Liver (tissue), 9 donors: ENCODE data around the gene FAM184B. TPM values are rescaled to one million over a fixed set of nuclear protein-coding genes. Genes with fewer than 3 reads are reported as not detected.

Source experiments
- DNase-seq: peaks from one replicate; pipeline ENCODE4 v3.0.0-alpha.2; 2017; ENCODE audit warnings: low spot score
- H3K27ac ChIP-seq, 2 donors: one replicate each; pipeline ENCODE4 v1.7.0; 2013; ENCODE audit warnings: inconsistent platforms in 2 of 2, low read length in 2 of 2, control low read depth in 1 of 2, low read depth in 1 of 2, mild to moderate bottlenecking in 1 of 2
- H3K27me3 ChIP-seq, 4 donors: one replicate each; pipeline versions ENCODE4 v1.6.1 to v1.7.0; 2013; ENCODE audit warnings: low read length in 3 of 4, inconsistent platforms in 1 of 4, mild to moderate bottlenecking in 1 of 4, moderate library complexity in 1 of 4; ENCODE audit not compliant: control insufficient read depth in 4 of 4, insufficient read depth in 4 of 4
- H3K36me3 ChIP-seq, 4 donors: one replicate each; pipeline versions ENCODE4 v1.6.1 to v1.7.0; 2013; ENCODE audit warnings: low read length in 3 of 4, mild to moderate bottlenecking in 3 of 4, low read depth in 1 of 4, moderate library complexity in 1 of 4; ENCODE audit not compliant: control insufficient read depth in 4 of 4, insufficient read depth in 3 of 4
- H3K4me1 ChIP-seq, 4 donors: one replicate each; pipeline versions ENCODE4 v1.6.1 to v1.7.0; 2013; ENCODE audit warnings: low read length in 3 of 4, mild to moderate bottlenecking in 3 of 4, moderate library complexity in 1 of 4; ENCODE audit not compliant: control insufficient read depth in 4 of 4, insufficient read depth in 4 of 4
- H3K4me3 ChIP-seq, 3 donors: one replicate each; pipeline versions ENCODE4 v1.6.1 to v1.7.0; 2013; ENCODE audit warnings: low read length in 3 of 3, control low read depth in 1 of 3, low read depth in 1 of 3, mild to moderate bottlenecking in 1 of 3
- H3K9ac ChIP-seq, 2 donors: one replicate each; pipeline ENCODE4 v1.7.0; 2013; ENCODE audit warnings: low read length in 2 of 2, mild to moderate bottlenecking in 2 of 2, moderate library complexity in 2 of 2, control low read depth in 1 of 2, low read depth in 1 of 2
- H3K9me3 ChIP-seq, 4 donors: one replicate each; pipeline versions ENCODE4 v1.6.1 to v1.7.0; 2013; ENCODE audit warnings: low read length in 3 of 4; ENCODE audit not compliant: control insufficient read depth in 4 of 4
- EGR1 ChIP-seq, 2 donors: IDR thresholded peaks; 2 replicates each; pipeline ENCODE4 v1.6.1; 2016 to 2018; ENCODE audit warnings: antibody characterized with exemption in 2 of 2, low read depth in 2 of 2
- FOXA1 ChIP-seq: IDR thresholded peaks from 2 replicates; pipeline ENCODE4 v1.6.1; 2016; ENCODE audit warnings: antibody characterized with exemption
- FOXA2 ChIP-seq: IDR thresholded peaks from 2 replicates; pipeline ENCODE4 v1.6.1; 2016; ENCODE audit warnings: antibody characterized with exemption
- GABPA ChIP-seq, 2 donors: IDR thresholded peaks in 1 of 2; conservative IDR thresholded peaks in 1 of 2; 2 replicates each; pipeline ENCODE4 v1.6.1; 2016; ENCODE audit warnings: antibody characterized with exemption in 2 of 2, mild to moderate bottlenecking in 1 of 2, moderate library complexity in 1 of 2
- HNF4A ChIP-seq, 2 donors: conservative IDR thresholded peaks; 2 replicates each; pipeline ENCODE4 v1.6.1; 2016; ENCODE audit warnings: antibody characterized with exemption in 2 of 2, mild to moderate bottlenecking in 2 of 2
- HNF4G ChIP-seq: IDR thresholded peaks from 2 replicates; pipeline ENCODE4 v1.6.1; 2016; ENCODE audit warnings: antibody characterized with exemption
- NR2F2 ChIP-seq: IDR thresholded peaks from 2 replicates; pipeline ENCODE4 v1.6.1; 2016; ENCODE audit warnings: antibody characterized with exemption
- RAD21 ChIP-seq, 2 donors: IDR thresholded peaks; 2 replicates each; pipeline ENCODE4 v1.6.1; 2016; ENCODE audit warnings: antibody characterized with exemption in 2 of 2, mild to moderate bottlenecking in 2 of 2
- RXRA ChIP-seq, 2 donors: IDR thresholded peaks; 2 replicates each; pipeline ENCODE4 v1.6.1; 2017 to 2018; ENCODE audit warnings: antibody characterized with exemption in 2 of 2, mild to moderate bottlenecking in 1 of 2
- TAF1 ChIP-seq: conservative IDR thresholded peaks from 2 replicates; pipeline ENCODE4 v1.6.1; 2016; ENCODE audit warnings: antibody characterized with exemption, mild to moderate bottlenecking
- YY1 ChIP-seq: IDR thresholded peaks from 2 replicates; pipeline ENCODE4 v1.6.1; 2016; ENCODE audit warnings: antibody characterized with exemption, mild to moderate bottlenecking
- WGBS: extraction: QIAGEN DNeasy Blood & Tissue Kit; methylation state at CpG from one replicate; pipeline ENCODE4 v1.1.7; 2013; 5-methylcytosine and 5-hydroxymethylcytosine counted together
- polyA plus RNA-seq, 2 donors: library from polyadenylated mRNA; stranded (reverse) in 1 of 2; unstranded in 1 of 2; fragments of 200-250 nt in 1 of 2; fragments of >200 nt in 1 of 2; fragmentation: Nextera tagmentation in 1 of 2; extraction: Ambion mirVana in 1 of 2; gene quantifications; one replicate each; pipeline versions ENCODE4 v1.2.1 to v1.2.3, GENCODE V29; 2013 to 2015
- total RNA-seq, 2 donors: library from RNA; depleted of rRNA; stranded (reverse); fragments of >200 nt; gene quantifications; one replicate each; pipeline ENCODE4 v1.2.3, GENCODE V29; 2014
- TF ChIP-seq, protein P1 (sequence below): IDR thresholded peaks from 2 replicates; pipeline ENCODE4 v1.6.1; 2016; ENCODE audit warnings: antibody characterized with exemption
- TF ChIP-seq, protein P2 (sequence below): IDR thresholded peaks from 2 replicates; pipeline ENCODE4 v1.6.1; 2016; ENCODE audit warnings: antibody characterized with exemption
- TF ChIP-seq, protein P3 (sequence below): fragments of 150-350 bp; IDR thresholded peaks from 2 replicates; pipeline ENCODE4 v1.5.1; 2017; ENCODE audit warnings: improper control_type of control experiment, low read depth, low read length; ENCODE audit not compliant: missing input control
- TF ChIP-seq, protein P4 (sequence below): IDR thresholded peaks from 2 replicates; pipeline ENCODE4 v1.6.1; 2016; ENCODE audit warnings: antibody characterized with exemption
- donor health status: healthy.
- donor health status: healthy.
- donor health status: healthy.
- donor health status: healthy.
- donor health status: healthy.

Gene FAM184B
- total and polyA plus RNA-seq, 4 donors: 0.01 TPM; not detected in 3

DNA sequence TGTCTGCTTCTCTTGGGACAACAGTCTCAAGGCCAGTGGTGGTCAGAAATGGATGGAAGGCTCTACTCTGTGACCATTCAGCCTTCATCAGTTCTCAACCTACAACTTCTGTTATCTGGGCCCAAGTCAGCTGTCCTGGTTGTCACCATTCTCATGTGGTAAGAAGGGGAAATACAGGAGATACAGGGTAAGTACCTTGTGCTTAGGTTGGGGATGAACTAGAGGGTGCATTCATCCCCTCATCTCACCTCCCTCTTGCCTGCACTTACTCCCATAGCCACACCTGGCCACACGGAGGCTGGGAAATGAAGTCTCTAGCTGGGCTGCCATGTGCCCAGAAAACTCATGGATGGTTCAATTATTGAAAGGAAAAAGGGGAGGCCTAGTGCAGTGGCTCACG is 44.9 kb downstream of the FAM184B start:
- Histone ChIP-seq H3K27ac (no peak overlapping the region), H3K4me1 (no peaks in the 10 kb centered on the region), H3K9me3 (no peaks in the 10 kb centered on the region), H3K4me3 (no peak overlapping the region), H3K9ac (no peak overlapping the region), H3K27me3 (peaks cover 0 to 2% (median 0%) of the 10 kb centered on the region in 4 donors), H3K36me3 (no peaks in the 10 kb centered on the region)
- TF ChIP-seq FOXA1 (no peak), TAF1 (no peak), RXRA (IDR thresholded peaks at IDR 0.05) (no peak), NR2F2 (no peak), GABPA (IDR thresholded peaks at IDR 0.05 in 1 of 2, conservative IDR thresholded peaks at IDR 0.05 in 1 of 2) (no peak)
- TF ChIP-seq, protein P1, sequence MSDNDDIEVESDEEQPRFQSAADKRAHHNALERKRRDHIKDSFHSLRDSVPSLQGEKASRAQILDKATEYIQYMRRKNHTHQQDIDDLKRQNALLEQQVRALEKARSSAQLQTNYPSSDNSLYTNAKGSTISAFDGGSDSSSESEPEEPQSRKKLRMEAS: no peak
- 79% methylated on average over 2 of the region's 2 CpGs for WGBS
- DNase-seq: no peak

DNA sequence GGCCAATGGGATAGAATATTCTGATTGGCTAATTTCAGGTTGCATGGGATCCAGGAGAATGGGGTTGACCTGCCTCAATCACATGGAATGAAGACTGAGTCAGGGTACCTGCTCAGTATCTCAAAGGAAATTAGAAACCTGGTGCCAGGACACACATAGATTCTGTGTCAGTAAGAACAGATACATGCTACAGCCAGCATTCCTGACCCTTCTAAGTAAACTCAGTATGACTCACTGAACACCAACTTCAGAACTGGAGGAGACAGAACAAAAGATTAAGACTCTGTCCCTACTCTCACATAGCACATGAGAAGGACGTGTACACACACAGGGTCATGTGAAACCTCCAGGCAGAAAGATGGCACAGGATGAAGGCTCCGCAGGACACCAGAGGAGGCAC is 54.5 kb downstream of the FAM184B start:
- WGBS: 74% methylated on average over 2 of the region's 2 CpGs
- TF ChIP-seq EGR1 (IDR thresholded peaks at IDR 0.05; ENCODE audit: low read depth in 2 of 2) (no peak), HNF4G (no peak), GABPA (IDR thresholded peaks at IDR 0.05 in 1 of 2, conservative IDR thresholded peaks at IDR 0.05 in 1 of 2) (no peak), FOXA2 (no peak), NR2F2 (no peak), HNF4A (conservative IDR thresholded peaks at IDR 0.05) (no peak), RXRA (IDR thresholded peaks at IDR 0.05) (no peak)
- TF ChIP-seq, protein P2, sequence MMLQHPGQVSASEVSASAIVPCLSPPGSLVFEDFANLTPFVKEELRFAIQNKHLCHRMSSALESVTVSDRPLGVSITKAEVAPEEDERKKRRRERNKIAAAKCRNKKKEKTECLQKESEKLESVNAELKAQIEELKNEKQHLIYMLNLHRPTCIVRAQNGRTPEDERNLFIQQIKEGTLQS: no peak
- TF ChIP-seq, protein P3, sequence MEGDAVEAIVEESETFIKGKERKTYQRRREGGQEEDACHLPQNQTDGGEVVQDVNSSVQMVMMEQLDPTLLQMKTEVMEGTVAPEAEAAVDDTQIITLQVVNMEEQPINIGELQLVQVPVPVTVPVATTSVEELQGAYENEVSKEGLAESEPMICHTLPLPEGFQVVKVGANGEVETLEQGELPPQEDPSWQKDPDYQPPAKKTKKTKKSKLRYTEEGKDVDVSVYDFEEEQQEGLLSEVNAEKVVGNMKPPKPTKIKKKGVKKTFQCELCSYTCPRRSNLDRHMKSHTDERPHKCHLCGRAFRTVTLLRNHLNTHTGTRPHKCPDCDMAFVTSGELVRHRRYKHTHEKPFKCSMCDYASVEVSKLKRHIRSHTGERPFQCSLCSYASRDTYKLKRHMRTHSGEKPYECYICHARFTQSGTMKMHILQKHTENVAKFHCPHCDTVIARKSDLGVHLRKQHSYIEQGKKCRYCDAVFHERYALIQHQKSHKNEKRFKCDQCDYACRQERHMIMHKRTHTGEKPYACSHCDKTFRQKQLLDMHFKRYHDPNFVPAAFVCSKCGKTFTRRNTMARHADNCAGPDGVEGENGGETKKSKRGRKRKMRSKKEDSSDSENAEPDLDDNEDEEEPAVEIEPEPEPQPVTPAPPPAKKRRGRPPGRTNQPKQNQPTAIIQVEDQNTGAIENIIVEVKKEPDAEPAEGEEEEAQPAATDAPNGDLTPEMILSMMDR: no peak
- TF ChIP-seq, protein P1: no peak
- TF ChIP-seq, protein P4, sequence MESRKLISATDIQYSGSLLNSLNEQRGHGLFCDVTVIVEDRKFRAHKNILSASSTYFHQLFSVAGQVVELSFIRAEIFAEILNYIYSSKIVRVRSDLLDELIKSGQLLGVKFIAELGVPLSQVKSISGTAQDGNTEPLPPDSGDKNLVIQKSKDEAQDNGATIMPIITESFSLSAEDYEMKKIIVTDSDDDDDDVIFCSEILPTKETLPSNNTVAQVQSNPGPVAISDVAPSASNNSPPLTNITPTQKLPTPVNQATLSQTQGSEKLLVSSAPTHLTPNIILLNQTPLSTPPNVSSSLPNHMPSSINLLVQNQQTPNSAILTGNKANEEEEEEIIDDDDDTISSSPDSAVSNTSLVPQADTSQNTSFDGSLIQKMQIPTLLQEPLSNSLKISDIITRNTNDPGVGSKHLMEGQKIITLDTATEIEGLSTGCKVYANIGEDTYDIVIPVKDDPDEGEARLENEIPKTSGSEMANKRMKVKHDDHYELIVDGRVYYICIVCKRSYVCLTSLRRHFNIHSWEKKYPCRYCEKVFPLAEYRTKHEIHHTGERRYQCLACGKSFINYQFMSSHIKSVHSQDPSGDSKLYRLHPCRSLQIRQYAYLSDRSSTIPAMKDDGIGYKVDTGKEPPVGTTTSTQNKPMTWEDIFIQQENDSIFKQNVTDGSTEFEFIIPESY: no peak
- no peak overlapping the region for H3K4me3 ChIP-seq

DNA sequence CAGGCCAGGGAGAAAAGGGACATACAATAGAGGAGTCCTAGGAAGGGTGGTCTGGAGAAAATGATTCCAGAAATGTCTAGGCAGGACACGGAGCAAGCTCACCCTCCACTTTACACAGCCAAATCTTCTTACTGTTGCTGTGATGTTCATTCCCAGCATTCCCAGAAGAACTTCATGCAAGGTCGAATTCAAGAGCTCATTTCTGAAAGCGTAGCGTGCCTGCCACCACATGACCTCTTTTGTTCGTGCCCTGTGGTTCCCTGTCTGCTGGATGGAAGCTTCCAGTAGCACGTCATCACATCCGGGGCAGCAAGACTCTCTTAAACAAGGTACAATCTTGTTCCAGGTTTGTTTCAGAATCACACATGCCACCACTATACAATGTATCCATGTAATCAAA is 57.8 kb downstream of the FAM184B start:
- DNase-seq: no peak
- no peak overlapping the region for H3K27ac ChIP-seq
- no peak overlapping the region for H3K4me3 ChIP-seq
- H3K9ac ChIP-seq: no peak overlapping the region
- peaks cover 0 to 1% (median 0%) of the 10 kb centered on the region in 4 donors for H3K9me3 ChIP-seq
- H3K27me3 ChIP-seq: no peaks in the 10 kb centered on the region
- H3K4me1 ChIP-seq: no peaks in the 10 kb centered on the region
- no peaks in the 10 kb centered on the region for H3K36me3 ChIP-seq
- WGBS: 74% methylated on average over 7 of the region's 7 CpGs
- TF ChIP-seq TAF1 (no peak), FOXA1 (no peak), YY1 (no peak), RAD21 (IDR thresholded peaks at IDR 0.05) (no peak), FOXA2 (no peak), GABPA (IDR thresholded peaks at IDR 0.05 in 1 of 2, conservative IDR thresholded peaks at IDR 0.05 in 1 of 2) (no peak), HNF4G (no peak)
- TF ChIP-seq, protein P2: no peak
- TF ChIP-seq, protein P3: no peak
- TF ChIP-seq, protein P1: no peak

More for the DNA sequence above, 54.5 kb downstream of the FAM184B start:
- Histone ChIP-seq H3K27me3 (no peaks in the 10 kb centered on the region), H3K9ac (no peak overlapping the region), H3K36me3 (no peaks in the 10 kb centered on the region), H3K27ac (no peak overlapping the region), H3K4me1 (no peaks in the 10 kb centered on the region), H3K9me3 (peaks cover 0 to 1% (median 0%) of the 10 kb centered on the region in 4 donors)
- no peak for DNase-seq
